Measurements from ENCODE around the gene NRBF2. TPM values are rescaled to one million over a fixed set of nuclear protein-coding genes. Genes with fewer than 3 reads are reported as not detected.

The NRBF2 gene
- total RNA-seq: 23.4 and 25.1 TPM in 2 replicates

GRCh38 chr10:63133056-63133820 lies at the start of gene NRBF2:
NRBF2 (plus strand) TSS chr10:63133328; CDS start chr10:63133471, 143 bp downstream.

